HG03097 (cell line): ENCODE measurements around the gene BHLHE41.
A peak's percentile ranks its signal among the peaks of the same experiment; 100 is the strongest.

Source experiments
- ATAC-seq: cut with Tn5 transposase; IDR thresholded peaks from one replicate; pipeline ENCODE4 v1.9.1; 2021; ENCODE audit not compliant: unreplicated experiment, low FRiP score

The BHLHE41 gene

GRCh38 chr12:26116829-26117715, 7.8 kb downstream of the BHLHE41 start:
- no peak for ATAC-seq

GRCh38 chr12:26114720-26115401, 10.0 kb downstream of the BHLHE41 start:
- ATAC-seq: no peak

- ATAC-seq: peak; percentile 65
These were observed 10.8 kb downstream of the BHLHE41 start for GRCh38 chr12:26113853-26114719.

- no peak for ATAC-seq
These were observed 11.6 kb downstream of the BHLHE41 start for GRCh38 chr12:26113181-26113654.

GRCh38 chr12:26112703-26113147, 12.1 kb downstream of the BHLHE41 start:
- no peak for ATAC-seq

- no peak for ATAC-seq
These were observed 12.6 kb downstream of the BHLHE41 start for GRCh38 chr12:26112232-26112631.

- ATAC-seq: no peak
These were observed 15.4 kb downstream of the BHLHE41 start for GRCh38 chr12:26109343-26109881.

GRCh38 chr12:26108915-26109314, 15.9 kb downstream of the BHLHE41 start:
- ATAC-seq: no peak

- ATAC-seq: no peak
These were observed 18.5 kb downstream of the BHLHE41 start for GRCh38 chr12:26106347-26106746.

GRCh38 chr12:26102953-26103352, 21.9 kb downstream of the BHLHE41 start:
- ATAC-seq: no peak

GRCh38 chr12:26101763-26102162, 23.1 kb downstream of the BHLHE41 start:
- no peak for ATAC-seq

GRCh38 chr12:26101350-26101734, 23.5 kb downstream of the BHLHE41 start:
- ATAC-seq: no peak

GRCh38 chr12:26100666-26101349, 24.0 kb downstream of the BHLHE41 start:
- ATAC-seq: no peak

- ATAC-seq: peak; percentile 70
These were observed 27.6 kb downstream of the BHLHE41 start for GRCh38 chr12:26097046-26097878.

- no peak for ATAC-seq
These were observed 28.8 kb downstream of the BHLHE41 start for GRCh38 chr12:26096036-26096435.

GRCh38 chr12:26095186-26095585, 29.7 kb downstream of the BHLHE41 start:
- ATAC-seq: no peak

- no peak for ATAC-seq
These were observed 32.3 kb downstream of the BHLHE41 start for GRCh38 chr12:26092346-26093105.

- ATAC-seq: no peak
These were observed 33.0 kb downstream of the BHLHE41 start for GRCh38 chr12:26091822-26092221.
